NCI-H748 treated with DMSO at 0.1 percent for 48 hours (cell line): ENCODE data around the gene RPTOR.
"Not testable (repeated sequence)": the region's sequence is repeated elsewhere in the genome, so short reads cannot be mapped to it uniquely, and the experiment has no call there.

Source experiments
- DNase-seq: peaks from one replicate; lab custom pipeline; 2025; lab: John Stamatoyannopoulos, UW

The RPTOR gene

DNA sequence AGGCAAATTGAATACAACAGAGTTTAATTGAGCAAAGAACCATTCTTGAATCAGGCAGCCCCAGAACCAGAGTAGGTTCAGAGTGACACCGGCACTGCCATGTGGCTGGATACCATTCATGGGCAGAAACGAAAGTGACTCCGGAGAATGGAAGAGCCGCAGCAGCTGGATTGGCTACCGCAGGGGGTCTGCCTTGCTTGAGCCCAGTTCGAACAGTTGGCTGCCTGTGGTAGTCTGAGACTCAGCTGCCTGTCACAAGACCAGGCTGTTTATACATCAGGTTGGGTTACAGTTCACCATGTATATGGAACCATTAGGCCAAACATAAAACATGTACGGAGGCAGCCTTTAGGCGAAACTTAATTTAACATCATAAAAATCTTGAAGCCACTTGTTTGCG is 241.8 kb downstream of the RPTOR start:
- peak; percentile 60 for DNase-seq

DNA sequence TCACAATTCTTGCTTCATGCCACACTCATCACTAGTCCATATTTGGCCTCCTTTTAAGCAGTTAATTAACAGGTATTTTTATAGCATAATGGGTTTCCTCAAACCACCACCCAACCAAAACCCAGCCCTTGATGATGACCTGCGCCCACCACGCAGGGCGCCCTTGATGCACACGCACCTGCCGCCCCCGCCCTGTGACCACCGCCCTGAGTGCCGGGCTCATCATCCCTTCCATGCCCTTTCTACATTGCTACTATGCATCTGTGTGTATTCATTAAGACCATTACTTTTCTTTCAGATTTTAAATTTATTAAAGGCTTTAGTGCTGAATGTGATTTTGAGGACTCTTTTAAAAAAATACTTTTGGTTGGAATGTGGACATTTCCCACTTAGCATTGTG is 242.2 kb downstream of the RPTOR start:
- peak; percentile 60 for DNase-seq

- DNase-seq: no peak
Measured at GRCh38 chr17:80787881-80788280, 243.2 kb downstream of the RPTOR start.

DNA sequence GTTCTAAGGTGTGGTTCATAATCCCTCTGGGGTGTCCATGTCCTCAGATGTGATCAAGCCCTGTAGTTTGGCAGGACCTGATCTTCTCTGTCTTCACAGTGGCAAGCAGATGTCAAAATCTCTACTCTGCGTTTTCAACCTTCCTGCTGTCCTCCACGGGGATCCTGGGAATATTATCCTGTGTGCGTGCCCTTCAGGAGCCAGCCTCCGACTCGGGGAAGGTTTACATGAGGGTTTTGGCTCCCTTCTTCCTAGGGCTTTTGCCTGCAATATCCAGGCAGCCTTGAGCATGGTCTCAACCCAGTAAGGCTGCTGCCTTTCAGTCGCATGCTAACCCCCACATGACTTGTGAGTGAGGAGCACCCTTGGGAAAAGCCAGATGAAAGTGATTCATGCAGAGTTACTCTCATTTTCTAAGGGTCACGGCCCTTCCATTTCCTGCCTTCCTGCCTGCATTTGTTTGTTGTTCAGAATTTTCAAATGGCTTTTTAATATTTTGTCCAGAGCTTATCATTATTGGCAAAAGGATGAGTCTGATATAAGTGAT is 244.8 kb downstream of the RPTOR start:
- no peak for DNase-seq

- no peak for DNase-seq
Measured at GRCh38 chr17:80790021-80790765, 245.6 kb downstream of the RPTOR start.

DNA sequence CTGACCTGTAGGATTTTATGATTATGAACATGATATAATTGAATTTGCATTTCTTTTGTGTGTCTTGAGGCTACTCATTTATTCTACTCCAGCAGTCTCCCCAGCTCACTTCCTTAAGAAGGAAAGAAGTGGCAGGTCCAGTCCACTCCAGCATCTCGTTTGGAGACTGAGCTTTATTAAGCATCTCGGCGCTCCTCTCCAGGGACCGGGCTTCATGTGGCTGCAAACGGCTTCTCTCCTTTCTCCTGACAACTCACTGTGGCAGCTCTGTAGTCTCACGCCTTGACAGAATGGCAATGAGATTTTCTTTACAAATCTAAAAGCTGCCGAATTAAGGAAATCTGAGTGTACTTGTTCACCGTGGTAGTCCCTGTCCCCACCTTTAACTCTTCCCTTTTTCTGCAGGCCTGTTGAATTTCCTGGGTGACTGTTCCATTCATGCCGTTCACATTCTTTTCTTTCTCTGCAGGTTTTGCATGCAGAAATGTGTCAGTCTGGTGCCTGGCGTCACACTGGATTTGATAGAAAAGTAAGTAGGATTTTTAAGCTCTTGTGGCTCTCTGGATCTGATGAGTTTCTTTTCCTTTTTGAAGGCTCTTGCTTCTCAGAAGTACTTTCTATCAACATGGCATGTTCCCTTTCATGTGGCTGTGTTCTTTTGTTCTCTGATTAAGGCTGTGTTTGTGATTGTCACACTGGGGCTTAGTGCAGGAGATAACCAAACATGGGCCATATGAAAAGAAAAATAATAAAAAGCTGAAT is 246.5 kb downstream of the RPTOR start:
- no peak for DNase-seq

DNA sequence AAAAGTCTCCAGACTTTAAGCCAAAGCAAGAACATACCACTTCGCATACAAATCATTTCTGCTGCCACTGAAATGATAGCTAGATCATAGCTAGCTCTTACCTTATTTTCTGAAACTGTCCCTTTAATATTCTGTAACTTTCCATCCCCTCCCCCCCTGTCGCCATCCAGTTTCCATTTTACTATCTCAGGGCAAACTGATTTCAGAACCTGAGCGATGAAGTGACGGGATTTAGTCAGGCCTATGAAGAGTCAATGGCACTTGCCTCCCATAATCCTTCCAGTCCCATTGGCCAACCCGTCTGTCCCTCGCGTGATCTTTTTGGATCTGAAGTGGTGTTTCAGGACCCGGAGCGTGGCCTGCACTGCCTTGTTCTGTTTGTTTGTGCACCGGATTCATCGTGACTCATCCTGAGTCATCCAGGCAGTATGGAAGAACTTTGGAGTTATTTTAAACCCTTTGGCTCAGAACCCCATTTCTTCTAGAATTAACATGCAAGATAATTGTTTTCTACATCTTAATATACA is 247.2 kb downstream of the RPTOR start:
- DNase-seq: no peak

DNA sequence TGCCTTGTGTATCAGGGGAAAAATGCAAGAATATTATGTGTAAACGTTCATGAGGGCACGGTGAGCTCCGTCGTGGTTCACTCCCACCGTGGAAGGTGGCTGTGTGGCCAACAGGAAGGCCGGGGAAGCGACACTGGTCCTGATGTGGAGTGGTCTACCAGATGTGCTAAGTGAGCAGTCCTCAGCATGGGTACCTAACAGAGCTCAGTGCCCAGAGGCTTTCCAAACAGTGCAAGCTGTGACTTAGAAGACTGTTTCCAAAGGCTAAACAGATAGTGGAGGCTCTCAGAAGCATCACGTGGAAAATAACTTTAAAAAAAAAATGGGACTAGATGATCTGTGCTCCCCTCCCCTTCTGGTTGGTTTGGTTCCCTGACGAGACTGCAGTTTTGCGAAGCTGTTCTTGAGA is 247.7 kb downstream of the RPTOR start:
- DNase-seq: no peak

DNA sequence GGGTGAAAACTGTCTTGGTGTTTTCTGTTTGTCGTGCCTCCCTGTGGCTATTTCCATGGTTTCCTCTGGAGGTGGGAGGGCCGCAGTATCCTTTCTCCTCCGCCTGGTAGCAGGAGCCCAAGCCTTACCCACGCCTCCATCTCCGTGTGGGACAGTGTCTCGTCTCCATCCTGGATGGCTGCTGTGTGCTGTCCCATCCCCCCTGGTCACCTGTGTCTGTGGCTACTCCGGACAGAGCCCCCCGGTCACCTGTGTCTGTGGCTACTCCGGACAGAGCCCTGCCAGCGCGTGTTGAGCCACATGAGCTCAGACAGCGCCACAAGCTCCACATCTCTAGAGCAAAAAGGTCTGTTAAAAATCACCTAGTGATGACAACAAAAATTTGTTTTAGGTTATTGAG is 248.8 kb downstream of the RPTOR start:
- DNase-seq: no peak

- DNase-seq: no peak
Measured at GRCh38 chr17:80793851-80794267, 249.2 kb downstream of the RPTOR start.

- no peak for DNase-seq
Measured at GRCh38 chr17:80794281-80795089, 249.8 kb downstream of the RPTOR start.

GRCh38 chr17:80795090-80795580 is 250.5 kb downstream of the RPTOR start:
- DNase-seq: no peak

GRCh38 chr17:80795754-80796153 is 251.1 kb downstream of the RPTOR start:
- DNase-seq: no peak

- DNase-seq: no peak
Measured at GRCh38 chr17:80796430-80796861, 251.8 kb downstream of the RPTOR start.

DNA sequence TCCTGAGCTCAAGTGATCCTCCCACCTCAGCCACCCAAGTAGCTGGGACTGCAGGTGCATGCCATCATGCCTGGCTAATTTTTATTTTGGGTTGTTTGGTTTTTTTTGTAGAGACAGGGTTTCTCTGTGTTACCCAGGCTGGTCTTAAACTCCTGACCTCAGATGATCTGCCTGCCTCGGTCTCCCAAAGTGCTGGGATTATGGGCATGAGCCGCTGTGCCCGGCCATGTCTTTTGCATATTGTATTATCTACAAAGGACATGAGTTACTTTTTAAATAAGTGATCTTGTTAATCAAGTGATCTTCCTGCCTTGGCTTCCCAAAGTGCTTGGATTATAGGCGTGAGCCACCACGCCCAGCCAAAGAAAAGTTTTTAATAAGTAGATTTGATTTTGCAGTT is 252.6 kb downstream of the RPTOR start:
- not testable (repeated sequence) for DNase-seq

DNA sequence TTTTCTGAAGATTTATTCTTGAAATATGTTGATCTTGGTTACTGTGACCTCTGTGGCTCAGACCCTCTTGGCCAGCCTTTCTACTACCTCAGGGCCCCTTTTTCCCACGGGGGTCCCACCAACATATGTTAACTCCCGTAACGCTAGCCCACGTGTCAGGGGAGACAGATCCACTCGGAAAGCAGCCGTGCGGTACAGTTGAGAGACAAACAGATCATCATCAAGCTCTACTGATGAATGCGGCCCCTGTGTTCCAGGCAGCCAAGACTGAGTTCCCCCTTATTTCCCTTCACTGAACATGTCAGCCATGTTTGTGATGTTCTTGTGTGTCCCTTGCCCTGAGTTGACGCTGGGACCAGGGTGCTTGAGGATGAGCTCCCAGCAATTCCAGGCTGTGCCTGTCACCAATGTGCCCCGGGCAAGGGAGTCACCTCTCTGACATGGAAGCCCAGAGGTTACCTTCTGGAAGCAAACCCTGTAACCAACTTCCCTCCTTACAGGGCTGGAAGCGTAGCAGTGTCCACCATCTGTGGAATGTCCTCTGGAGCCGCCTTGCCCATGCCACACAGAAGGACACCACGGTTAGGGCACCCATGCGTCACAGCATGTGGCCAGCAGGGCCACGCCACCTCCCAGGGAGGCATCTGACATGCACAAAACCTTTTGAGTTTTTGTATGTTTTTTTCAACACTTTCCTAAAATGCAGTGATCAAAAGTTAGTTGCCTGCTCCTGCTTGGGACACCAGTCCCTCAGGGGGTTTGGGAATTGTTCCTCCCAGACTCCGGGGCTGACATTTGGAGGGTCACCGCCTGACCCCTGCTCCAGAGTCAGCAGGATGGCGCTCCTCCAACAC is 253.3 kb downstream of the RPTOR start:
- no peak for DNase-seq

DNA sequence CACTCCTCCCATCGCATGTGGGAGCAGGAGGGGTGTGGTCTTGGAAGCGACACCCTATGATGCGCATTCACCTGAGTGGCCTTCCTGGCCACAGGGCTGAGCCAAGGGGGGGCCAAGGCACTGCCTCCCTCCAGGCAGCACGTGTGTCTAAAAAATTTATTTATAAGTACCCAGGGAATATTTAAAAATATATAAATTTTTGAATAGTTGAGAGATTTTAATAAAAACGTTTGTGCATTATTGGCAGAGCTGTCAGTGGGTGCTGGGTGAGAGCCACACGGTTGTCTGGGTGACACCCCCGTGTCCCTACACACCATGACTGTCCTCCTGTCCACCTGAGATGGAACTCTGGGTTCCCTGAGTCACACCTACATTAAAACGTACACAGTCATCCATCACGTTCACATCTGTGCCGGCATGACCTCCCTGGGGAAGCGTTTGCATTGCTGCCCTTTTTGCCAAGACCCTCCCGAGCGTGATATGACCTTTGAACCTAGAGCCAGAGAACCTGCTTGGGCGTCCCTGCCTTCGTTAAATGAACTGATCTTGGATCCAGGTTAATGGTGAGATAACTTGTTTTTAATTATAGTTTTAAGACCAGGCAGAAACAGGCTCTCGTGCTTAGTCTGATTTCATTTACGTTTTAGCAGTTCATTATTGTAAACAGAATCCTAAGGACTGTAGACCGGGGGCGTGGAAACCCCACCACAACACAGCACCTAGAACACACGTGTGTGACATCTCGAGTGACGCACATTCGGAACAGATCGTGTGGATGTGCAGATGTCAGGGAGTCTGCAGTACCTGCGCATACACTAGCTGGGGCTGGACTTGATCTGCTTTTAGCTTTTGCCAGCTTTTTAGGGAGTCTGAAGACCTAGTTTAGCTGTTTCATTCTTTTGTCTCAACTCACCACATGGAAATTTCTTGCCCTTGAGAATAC is 254.2 kb downstream of the RPTOR start:
- DNase-seq: no peak

- DNase-seq: no peak
Measured at GRCh38 chr17:80799538-80800480, 255.2 kb downstream of the RPTOR start.
